ENCODE measurements around the gene AURKB.

The AURKB gene

DNA sequence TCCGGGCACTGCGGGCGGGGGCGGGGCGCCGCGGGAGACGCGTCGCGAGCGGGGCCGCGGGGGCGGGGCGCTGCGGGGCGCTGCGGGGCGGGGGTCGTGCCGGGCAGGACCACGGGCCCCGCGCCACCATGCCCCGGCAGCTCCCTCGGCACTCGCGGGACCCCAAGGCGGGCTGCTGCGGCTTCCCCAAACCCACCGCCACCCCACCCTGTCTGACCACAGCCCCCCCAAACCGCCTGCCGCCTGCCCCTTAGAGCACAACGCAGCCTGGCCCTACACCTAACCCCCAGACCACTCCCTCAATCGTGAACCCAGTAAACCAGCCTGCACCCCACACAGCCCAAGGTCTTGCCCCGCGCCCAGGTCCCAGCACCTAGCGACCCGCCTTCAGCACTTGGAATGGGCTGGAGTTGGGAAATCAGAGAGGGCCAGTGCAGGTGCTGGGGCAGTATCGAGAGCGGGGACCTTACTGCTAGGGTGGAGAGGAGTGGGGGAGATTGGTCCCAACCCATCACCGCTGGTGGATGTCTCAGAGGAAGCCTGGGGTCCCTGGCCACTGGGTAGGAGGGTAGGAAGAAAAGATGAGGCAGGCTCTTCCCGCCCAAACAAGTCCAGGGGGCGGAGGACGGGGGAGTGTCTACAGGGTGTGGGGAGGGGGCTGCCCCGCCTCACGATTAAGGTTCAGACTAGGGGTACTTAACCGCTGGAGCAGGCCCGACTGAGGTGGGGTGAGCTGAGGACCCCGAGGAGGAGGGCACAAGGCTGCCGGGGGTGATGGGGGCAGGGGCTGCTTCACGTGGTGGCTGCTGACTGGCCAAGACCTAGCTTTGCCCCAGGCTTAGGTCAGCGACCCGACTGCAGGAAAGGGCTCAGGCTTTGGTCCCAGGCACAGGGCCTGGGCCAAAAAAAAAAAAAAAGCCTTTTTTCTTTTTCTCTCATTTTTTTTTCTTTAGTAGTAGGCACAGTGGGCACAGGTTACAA, 47.1 kb downstream of the AURKB start:
- no peak for DNase-seq (ENCODE audit: low read depth in 2 of 2, low spot score in 1 of 2)

DNA sequence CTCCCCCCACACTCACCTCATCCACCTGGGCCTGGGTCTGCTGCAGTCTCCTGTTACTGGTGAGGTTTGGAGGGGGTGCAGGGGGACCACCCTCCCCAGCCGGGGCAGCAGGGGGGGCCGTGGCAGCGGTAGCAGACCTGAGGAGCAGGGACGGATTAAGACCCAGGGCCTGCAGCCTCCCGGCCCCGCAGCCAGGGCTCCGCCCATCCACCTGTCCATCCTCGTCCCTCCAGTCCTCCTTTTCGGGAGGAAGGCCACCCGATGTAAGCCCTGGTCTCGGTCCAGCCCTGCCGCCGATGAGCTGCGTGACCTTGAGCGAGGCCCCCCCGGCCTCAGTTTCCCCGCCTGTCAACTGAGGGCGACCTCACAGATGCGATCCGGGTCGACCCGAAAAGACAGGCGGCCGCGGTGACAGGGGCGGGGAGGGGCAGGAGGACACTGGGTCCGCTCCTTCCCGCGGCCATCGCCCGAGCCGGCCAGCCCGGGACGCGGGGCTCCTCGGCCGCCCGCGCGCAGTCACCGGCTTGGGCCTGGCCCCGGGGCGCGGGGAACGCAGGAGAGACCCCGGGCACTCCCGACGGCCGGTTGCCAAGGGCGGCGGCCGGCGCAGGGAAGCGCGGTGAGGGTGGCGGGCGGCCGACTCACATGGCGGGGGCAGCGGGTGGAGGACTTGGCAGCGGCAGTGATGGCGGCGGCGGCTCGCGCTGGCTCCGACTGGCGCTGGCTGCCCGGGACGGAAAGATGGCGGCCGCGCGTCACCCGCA, 48.0 kb downstream of the AURKB start, which contains the start of gene VAMP2:
VAMP2 (minus strand) TSS at position 716 of the 764 bp plus-strand sequence; CDS start at position 647, 69 bp downstream.
- DNase-seq (ENCODE audit: low read depth in 2 of 2, low spot score in 1 of 2), result peak; percentile 53 to 67

DNA sequence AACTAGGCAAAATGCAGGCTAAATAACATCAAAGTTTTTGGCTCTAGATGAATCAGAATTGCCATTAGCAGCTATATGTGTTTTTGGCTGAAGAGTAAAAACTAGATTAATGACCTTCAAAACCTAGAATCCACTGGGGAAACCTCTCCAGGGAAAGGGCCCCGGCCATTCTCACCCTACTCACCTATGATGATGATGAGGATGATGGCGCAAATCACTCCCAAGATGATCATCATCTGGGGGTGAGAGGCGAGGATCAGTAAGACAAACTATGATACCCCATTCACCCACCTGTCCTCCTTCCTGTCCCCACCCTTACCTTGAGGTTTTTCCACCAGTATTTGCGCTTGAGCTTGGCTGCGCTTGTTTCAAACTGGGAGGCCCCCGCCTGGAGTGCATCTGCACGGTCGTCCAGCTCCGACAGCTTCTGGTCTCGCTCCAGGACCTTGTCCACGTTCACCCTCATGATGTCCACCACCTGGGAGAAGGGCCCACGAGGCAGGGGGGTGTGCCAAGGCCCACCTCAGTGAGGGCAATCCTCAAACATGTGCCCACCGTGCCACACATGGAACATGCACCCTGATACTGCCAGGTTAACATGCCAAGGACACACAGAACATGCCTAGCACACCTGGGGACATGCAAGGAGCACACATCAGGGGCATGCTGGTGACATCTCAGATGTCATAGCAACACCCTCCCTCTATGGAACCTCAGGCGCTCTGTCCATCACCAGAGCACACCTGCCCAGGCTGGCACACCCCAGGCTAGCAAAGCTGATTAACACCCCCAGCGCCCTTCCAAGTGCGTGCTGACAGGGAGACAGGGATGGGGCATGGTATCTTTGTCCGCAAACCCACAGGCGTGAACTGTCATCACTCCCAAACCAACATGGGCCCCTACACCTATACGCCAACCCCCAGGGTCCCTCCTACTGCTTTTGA, 48.8 kb downstream of the AURKB start:
- no peak for DNase-seq (ENCODE audit: low read depth in 2 of 2, low spot score in 1 of 2)

DNA sequence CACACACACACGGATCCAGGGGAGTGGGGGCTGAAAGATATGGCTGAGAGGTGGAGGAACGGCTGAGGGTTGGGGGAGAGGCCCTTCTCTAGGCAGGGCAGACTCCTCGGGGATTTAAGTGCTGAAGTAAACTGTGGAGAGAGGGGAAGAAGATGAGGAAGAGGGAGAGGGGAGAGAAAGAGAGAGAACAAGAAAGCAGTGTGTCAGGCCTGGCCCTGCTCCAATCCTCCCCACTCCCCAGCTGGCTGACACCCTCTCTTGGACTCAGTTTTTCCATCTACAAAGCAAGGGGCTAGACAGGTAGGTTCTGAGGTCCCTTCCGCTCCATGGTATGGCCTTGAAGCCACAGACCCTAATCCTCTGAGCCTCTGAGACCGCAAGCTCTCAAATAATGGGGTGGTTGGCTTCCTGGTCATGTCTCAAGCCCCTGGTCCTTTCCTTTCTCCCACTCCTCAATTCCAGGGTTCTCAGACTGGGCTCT, 49.6 kb downstream of the AURKB start:
- no peak for DNase-seq (ENCODE audit: low read depth in 2 of 2, low spot score in 1 of 2)

DNA sequence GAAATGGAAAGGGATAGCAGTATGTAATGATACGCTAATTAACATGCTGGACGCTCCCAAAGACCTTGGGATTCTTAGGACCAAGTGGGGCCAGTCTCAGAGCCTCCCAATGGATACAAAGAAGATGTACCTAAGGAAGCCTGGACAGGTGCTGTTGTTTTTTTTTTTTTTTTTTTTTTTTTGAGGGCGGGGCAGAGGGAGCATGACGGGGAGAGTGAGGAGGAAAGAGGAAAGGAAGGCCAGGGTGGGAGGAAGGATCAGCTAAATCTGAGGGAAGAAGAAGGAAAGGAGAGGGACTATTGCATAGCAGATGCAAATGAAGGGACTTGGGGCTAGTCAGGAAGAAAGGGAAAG, 50.2 kb downstream of the AURKB start:
- no peak for DNase-seq (ENCODE audit: low read depth in 2 of 2, low spot score in 1 of 2)

DNA sequence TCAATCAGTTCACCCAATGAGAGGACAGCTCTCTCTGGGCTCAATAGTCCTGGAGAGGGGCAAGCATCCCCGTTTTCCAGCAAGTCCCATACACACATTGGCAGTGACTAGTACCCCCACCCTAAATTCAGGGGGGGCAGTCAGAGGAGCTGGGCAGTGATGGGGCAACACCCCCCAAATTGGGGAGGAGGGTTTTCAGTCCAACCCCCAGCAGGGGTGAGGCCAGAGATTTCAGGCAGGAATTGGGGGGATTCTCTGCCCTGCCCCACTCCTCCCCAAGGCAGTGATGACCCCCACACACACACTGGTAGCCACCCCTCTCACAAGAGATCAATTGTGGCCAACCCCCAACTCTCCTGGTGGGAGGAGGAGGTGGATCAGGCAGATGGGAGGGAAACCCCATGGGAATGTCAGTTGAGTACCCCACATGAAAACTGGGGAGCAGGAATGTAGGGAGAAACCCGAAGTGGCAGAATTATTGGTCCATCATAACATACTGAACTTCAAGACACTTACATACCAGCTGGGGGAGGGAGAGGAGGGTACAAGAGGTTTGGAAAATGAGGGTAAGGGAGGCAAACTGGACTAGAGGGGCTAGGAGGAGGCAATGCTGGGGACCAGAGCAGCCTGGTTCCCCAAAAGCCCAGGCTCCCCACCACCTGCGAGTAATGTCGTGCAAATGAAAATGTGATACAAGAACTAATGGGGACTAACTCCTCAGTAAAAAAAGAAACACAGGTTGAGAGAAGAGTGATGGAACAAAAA, 50.7 kb downstream of the AURKB start:
- no peak for DNase-seq (ENCODE audit: low read depth in 2 of 2, low spot score in 1 of 2)

DNA sequence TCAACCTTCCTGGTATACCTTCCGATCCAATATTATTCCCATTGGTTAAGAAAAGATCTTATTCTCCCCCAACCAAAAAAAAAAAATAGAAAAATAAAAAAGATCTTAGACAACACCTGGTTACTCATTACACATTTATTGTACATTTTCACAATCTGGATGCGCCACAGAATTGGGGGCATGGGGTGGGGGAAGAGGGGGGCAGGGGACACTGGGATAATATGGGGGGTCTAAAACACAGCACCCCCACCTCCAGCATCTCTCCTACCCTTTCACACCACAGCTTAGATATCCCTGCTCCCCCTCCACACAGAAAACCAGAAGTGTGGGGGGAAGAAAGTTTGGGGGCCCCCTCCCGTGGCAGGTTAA, 51.4 kb downstream of the AURKB start:
- no peak for DNase-seq (ENCODE audit: low read depth in 2 of 2, low spot score in 1 of 2)

DNA sequence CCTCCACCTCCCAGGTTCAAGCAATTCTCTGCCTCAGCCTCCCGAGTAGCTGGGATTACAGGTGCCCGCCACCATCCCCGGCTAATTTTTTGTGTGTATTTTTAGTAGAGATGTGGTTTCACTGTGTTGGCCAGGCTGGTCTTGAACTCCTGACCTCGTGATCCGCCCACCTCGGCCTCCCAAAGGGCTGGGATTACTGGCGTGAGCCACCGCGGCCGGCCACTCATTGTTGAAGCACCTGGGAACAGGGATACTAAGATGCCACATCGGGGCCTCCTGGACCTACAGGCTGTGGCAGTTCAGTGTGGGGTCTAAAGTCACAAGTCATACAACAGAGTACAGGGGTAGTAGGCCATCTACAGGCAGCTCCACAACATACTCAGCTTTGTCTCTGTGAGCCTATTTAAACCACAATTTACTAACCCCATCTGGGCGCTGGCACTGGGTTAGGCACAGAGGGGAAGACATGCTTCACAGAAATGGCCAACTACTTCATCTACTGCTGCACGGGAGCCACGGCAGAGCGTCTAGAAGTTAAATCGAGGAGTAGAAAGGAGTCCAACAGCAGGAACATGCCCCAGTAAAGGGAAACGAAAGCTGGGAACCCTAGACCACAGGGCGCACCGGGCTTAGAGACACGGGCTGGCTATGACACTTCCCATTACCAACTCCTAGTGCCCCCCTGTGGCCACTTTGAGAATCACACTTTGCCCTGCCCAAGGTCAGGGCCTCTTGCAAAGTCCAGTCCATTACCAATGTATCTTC, 51.9 kb downstream of the AURKB start:
- DNase-seq (ENCODE audit: low read depth in 2 of 2, low spot score in 1 of 2), result peak; percentile 70 to 78

DNA sequence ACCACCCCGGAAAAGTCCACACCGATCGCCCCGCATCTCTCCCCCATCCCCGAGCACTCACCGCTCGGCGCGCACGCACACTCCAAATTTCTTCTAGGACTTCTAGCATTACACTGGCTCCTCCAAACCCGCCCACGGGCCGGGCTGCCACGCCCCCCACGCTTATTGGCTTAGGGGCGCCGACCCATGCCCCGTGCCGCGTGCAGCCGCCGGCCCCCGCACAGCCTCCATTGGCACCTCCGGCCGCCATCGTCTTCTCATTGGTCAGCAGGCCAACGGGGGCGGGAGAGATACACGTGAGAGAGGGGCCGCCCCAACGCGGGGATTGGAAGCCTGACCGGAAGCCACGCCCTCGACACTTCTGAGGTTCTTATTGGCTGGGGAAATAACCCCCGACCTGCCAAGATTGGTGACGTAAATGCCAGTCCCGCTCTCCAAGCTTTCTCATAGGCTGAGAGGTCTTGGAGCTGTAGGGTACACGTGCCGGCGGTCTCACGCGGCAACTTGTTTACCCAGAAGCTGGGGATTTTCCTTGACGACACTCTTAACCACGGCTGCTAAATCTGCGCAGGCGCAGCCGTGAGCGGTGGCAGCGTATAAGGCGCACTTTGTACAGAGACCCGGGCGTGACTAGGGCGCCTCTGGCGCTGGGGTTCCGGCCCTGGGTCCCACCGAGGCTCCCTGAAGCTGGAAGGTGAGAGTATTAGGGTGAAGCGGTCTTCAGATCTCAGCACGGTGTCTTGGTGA, 54.0 kb downstream of the AURKB start:
- peak; percentile 100 for DNase-seq (ENCODE audit: low read depth in 2 of 2, low spot score in 1 of 2)

DNA sequence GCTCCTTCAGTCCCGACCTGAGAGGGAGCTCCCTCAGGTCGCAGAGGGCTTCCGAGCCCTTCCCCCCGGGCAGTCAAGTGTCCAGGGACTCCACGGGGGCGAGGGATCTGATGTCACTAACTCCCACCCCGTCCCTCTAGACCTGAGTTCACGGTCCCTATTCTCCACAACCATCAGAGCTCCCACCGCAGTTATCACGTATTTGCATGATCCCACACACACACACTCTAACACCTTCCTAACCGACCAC, 54.5 kb downstream of the AURKB start:
- DNase-seq (ENCODE audit: low read depth in 2 of 2, low spot score in 1 of 2), result no peak

DNA sequence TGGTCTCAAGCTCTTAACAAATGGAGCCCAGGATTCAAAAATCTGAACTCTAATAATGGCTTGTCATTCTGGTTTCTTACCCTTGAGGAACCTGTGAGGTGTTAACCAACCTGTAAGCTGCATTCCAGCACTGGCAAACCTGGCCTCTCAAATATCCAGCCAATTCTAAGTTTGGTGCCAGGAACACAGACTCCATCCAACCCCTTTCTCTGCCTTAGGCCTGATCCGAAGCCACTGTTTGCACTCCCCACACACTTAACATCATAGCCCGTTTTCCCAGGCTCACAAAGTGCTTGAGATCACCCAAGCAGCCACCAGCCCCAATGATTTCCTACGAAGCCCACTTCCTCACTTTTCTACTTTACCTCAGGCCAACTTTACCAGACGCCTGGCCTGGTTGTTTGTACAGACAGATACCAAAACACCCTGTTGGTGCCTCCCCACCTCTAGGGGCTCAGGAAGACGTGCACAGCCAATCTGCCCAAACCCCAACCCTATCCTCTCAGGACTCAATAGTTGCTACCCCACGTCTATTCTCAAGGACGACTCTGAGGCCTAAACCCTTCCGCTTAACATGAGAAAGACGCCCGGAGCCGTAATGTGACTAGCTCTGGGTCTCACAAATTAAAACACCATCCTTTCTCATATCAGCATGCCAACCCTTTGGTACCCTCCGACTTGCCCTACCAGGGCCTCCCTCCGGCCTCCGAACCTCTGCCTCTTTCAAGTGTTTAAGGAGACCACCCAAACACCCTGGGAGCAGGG, 55.0 kb downstream of the AURKB start:
- DNase-seq (ENCODE audit: low read depth in 2 of 2, low spot score in 1 of 2), result no peak
